ENCODE results near the gene STK4. TPM values are rescaled to one million over a fixed set of nuclear protein-coding genes. Genes with fewer than 3 reads are reported as not detected.

Gene STK4
- polyA plus RNA-seq, 6 donors from 2014 or later = 116 to 199 (median 173) TPM

Other genes starting within 250 kb of the STK4 start
- gene KCNK15, start 220.6 kb upstream of the STK4 start, polyA plus RNA-seq (ENCODE audit: low read depth in 6 of 6) = not detected
- not detected for gene RIMS4, start 156.0 kb upstream of the STK4 start, polyA plus RNA-seq (ENCODE audit: low read depth in 6 of 6)
- 100 to 1,000 TPM; 414 to 531 (median 498) TPM for gene YWHAB, start 80.8 kb upstream of the STK4 start, polyA plus RNA-seq (ENCODE audit: low read depth in 6 of 6)
- gene PABPC1L, start 56.5 kb upstream of the STK4 start, polyA plus RNA-seq (ENCODE audit: low read depth in 6 of 6) = 1 to 10 TPM in 3 of 6 donors, under 1 TPM in 2, not detected in 1; 0.75 to 5.2 (median 1.3) TPM
- gene TOMM34, start 6.1 kb upstream of the STK4 start, polyA plus RNA-seq (ENCODE audit: low read depth in 6 of 6) = 10 to 100 TPM; 24.8 to 49.1 (median 38.4) TPM
- gene KCNS1, start 134.6 kb downstream of the STK4 start, polyA plus RNA-seq (ENCODE audit: low read depth in 6 of 6) = under 1 TPM in 4 of 6 donors, not detected in 2; 0.06 to 0.26 (median 0.20) TPM
- not detected for gene WFDC5, start 148.7 kb downstream of the STK4 start, polyA plus RNA-seq (ENCODE audit: low read depth in 6 of 6)
- not detected for gene WFDC12, start 158.0 kb downstream of the STK4 start, polyA plus RNA-seq (ENCODE audit: low read depth in 6 of 6)
- not detected for gene PI3, start 208.4 kb downstream of the STK4 start, polyA plus RNA-seq (ENCODE audit: low read depth in 6 of 6)
- not detected for gene SEMG1, start 240.5 kb downstream of the STK4 start, polyA plus RNA-seq (ENCODE audit: low read depth in 6 of 6)

All from naive B cell (primary cell).